Measurements from ENCODE around the gene GPHA2.
A peak's percentile ranks its signal among the peaks of the same experiment; 100 is the strongest.

GRCh38 chr11:64916040-64916774 is 19.5 kb downstream of the GPHA2 start:
- TF ChIP-seq, protein P1, sequence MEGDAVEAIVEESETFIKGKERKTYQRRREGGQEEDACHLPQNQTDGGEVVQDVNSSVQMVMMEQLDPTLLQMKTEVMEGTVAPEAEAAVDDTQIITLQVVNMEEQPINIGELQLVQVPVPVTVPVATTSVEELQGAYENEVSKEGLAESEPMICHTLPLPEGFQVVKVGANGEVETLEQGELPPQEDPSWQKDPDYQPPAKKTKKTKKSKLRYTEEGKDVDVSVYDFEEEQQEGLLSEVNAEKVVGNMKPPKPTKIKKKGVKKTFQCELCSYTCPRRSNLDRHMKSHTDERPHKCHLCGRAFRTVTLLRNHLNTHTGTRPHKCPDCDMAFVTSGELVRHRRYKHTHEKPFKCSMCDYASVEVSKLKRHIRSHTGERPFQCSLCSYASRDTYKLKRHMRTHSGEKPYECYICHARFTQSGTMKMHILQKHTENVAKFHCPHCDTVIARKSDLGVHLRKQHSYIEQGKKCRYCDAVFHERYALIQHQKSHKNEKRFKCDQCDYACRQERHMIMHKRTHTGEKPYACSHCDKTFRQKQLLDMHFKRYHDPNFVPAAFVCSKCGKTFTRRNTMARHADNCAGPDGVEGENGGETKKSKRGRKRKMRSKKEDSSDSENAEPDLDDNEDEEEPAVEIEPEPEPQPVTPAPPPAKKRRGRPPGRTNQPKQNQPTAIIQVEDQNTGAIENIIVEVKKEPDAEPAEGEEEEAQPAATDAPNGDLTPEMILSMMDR (IDR thresholded peaks at IDR 0.05): no peak
- TF ChIP-seq POLR2A (IDR thresholded peaks at IDR 0.05): peak; percentile 11

Measured in ovary (tissue), 3 donors.